Endometrial microvascular endothelial cells (primary cell): ENCODE measurements around the gene CHRNB1. TPM values are rescaled to one million over a fixed set of nuclear protein-coding genes. Genes with fewer than 3 reads are reported as not detected.
"Not testable (repeated sequence)": the region's sequence is repeated elsewhere in the genome, so short reads cannot be mapped to it uniquely, and the experiment has no call there.

Experiments
- in situ Hi-C: cut with HindIII; loops from 2 replicates; pipeline ENCODE4 v1.10.0; 2017; ENCODE audit warnings: low sequenced_read_pairs, low pct_unique_long_range_greater_than_20kb; ENCODE audit errors: inconsistent ontology term
- total RNA-seq: library from RNA; depleted of rRNA; stranded (reverse); fragments of >200 nt; gene quantifications from one replicate; pipeline ENCODE4 v1.2.3, GENCODE V29; 2015; ENCODE audit errors: inconsistent ontology term

CHRNB1 gene
- total RNA-seq, 1 donor from 2014 or later, result 14.1 TPM

DNA sequence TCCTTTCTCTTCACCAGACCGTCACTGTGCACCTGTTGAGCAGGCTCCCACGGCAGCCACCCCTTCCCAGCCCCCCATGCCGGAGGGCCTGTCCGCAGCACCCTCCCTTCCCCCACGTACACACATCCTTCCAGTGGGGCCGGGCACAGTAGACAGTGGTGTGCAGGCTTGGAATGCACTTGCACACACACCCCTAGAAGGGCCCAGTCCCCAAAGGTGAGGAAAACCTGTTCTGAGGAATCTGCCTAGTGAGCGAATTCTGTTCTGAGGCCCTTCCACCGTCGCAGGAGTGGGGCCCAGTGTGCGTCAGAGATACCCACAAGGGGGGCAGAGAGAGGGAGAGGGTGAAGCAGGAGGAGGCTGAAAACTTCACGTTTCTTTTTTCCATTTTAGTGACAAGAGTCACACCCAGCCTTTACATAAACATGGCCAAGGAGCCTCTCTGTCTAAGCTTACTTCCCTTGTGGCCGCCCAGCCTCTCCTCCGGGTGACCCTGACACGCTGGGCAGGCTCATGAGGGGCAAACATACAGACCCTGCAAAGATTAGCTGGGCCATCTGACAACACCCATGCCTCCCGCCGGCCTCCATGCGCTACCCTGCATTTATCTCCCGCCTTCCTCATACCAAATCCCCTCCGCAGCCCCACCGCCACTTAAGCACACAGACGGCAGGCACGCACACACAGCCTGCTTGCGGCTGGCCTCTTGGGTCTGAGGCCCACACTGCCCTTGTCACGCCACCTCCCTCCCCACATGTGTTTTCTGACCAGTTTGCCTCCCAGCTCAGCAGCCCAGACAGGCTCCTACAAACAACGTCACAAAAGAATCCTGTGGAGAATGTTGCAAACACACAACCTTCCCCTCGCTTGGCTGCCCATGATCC is 32.8 kb downstream of the CHRNB1 start:
- in situ Hi-C loops, result no loop called here

DNA sequence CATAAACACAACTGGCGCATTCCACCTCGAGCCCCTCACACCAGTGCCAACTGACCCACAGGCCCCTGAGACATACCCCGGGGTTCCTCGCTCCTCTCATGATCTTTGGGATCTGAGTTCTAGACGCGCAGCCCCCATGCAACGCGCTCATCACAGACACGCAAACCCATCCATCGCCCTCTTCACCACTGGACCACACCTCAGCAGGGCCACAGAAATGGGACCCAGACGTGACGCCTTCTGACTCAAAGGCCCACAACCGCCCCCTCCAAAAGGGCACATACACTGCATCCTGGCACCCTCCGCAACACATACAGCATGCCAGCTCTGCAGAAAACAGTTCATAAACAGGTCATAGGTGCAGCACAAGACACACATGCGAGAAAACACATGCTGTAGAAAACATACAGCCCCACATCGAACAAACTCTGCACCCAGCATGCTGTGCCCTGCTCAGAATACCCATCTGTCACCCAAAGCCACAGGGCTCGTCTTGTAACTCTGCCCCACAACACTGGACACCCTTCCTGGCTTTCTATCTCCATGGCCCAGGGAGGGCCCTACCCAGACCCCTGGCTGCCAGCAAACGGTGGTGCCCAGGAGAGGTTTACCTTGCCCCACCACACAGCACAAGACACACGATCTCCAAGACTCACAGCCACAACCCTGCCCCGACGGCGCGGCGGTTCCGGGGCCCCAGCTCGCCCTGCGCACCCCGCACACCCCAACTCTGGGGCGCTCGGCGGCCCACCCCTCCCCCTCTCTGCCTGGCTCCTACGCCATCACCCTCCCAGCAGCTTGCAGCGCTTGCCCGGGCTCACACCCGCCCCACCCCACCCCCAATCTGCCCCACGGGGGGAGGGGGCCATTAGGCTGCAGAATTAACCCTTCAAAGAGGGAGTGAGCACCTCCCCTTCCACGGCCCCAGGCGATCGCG is 33.7 kb downstream of the CHRNB1 start:
- in situ Hi-C loops, result no loop called here

DNA sequence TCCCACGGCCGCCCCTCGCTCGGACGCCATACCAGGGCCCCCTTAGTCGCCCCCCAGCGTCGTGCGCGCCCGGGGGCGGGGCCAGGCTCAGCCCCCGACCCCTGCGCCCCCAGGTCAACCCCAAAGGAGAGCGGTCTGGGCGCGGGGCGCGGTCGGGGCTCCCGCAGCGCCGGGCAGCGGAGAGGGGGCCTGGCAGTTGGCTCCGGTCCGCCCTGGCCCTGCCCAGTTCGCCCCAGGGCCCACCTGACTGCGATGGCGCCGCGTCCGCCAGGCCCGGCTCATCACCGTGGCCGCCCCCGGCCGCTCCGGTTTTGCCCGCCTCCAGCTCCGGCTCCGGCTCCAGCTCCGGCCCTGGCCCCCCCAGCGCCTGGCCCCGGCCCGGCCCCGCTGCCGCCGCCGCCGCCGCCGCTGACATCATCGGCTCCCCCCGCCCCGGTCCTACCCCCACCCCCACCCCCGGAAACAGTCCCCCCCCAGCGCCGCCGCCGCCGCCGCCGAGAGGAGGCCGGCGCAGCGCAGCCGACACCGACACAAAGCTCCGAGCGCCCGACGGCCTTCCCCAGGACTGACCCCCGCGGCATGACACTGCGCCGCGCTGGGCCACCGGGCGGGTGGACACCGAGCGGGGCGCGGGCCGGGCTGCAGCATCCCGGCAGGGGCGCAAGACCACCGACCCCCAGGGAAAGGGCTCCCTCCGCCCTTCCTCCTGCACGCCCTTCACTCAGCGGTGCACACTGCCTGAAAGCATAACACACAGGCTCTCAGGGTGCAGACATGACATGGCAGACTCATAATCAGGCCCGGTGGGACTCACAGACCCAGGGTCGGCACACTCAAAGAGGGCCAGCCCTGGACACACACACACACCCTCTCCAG is 34.6 kb downstream of the CHRNB1 start, which contains the start of gene ZBTB4:
Gene ZBTB4 (minus strand): TSS at position 419 of the 876 bp plus-strand sequence. CDS start 12,830 bp downstream, outside the sequence.
- in situ Hi-C loops, result no loop called here

DNA sequence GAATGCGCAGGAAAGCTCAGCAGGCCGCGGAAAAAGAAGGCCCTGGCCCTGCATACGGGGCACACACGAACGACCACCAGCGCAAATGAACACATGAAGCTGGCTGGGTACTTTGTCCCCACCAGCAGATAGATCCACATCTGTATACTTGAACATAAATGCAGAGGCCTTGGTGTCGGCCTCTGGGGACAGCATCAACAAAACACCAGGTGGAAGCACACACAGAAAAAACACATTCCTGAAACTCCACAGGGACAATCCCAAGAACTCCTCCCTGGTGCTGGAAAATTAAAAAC is 35.2 kb downstream of the CHRNB1 start:
- in situ Hi-C loops, result no loop called here

DNA sequence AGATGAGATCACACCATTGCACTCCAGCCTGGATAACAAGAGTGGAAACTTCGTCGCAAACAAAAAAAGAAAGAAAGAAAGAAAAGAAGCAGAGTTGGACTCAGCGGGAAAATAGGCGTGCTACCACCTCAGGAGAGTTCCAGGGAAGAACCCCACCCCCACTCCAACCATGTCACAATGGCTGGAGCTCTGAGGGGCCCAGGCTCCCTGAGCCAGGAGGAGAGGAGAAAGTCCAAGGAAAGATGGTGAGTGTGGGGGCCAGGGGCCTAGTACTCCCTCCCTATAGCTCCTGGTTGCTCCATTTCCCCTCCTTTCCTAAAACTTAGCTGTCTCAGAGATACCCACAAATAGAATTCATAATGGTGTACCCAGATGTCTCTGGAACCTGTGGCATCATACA is 36.4 kb downstream of the CHRNB1 start, which contains the start of gene SLC35G6:
Gene SLC35G6 (plus strand): TSS at position 172 of the 400 bp plus-strand sequence. CDS start 71 bp downstream, at position 243.
- in situ Hi-C loops, result not testable (repeated sequence)

DNA sequence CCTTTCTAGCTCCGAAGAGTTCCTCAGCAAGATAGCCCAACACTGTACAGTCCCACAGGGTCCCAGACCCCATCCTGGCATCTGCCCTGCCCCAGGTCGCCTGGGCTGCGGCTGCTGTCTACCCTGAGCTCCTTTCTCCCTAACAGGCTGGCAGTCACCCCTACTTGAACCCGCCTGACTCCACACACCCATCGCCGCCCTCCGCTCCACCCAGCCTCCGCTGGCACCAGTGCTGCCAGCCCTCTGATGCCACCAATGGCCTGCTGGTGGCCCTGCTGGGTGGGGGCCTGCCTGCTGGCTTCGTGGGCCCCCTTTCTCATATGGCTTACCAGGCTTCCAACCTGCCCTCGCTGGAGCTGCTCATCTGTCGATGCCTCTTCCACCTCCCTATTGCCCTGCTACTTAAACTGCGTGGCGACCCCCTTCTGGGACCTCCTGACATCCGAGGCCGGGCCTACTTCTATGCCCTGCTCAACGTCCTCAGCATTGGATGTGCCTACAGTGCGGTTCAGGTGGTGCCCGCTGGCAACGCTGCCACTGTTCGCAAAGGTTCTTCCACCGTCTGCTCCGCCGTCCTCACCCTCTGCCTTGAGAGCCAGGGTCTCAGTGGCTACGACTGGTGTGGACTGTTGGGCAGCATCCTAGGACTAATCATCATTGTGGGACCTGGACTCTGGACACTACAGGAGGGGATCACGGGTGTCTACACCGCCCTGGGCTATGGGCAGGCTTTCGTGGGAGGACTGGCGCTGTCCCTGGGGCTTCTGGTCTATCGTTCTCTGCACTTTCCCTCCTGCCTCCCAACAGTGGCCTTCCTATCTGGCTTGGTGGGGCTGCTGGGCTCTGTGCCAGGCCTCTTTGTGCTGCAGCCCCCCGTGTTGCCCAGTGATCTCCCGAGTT is 37.2 kb downstream of the CHRNB1 start:
- in situ Hi-C loops, result not testable (repeated sequence)

DNA sequence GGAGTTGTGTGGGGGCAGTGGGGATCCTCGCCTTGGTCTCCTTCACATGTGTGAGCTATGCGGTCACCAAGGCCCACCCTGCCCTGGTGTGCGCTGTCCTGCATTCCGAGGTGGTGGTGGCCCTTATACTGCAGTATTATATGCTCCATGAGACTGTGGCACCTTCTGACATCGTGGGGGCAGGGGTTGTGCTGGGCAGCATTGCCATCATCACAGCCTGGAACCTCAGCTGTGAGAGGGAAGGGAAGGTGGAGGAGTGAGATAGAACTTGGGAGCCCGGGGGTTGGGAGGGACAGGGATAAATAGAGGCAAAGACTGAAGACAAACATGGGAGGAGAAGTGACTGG is 37.9 kb downstream of the CHRNB1 start:
- in situ Hi-C loops, result not testable (repeated sequence)

DNA sequence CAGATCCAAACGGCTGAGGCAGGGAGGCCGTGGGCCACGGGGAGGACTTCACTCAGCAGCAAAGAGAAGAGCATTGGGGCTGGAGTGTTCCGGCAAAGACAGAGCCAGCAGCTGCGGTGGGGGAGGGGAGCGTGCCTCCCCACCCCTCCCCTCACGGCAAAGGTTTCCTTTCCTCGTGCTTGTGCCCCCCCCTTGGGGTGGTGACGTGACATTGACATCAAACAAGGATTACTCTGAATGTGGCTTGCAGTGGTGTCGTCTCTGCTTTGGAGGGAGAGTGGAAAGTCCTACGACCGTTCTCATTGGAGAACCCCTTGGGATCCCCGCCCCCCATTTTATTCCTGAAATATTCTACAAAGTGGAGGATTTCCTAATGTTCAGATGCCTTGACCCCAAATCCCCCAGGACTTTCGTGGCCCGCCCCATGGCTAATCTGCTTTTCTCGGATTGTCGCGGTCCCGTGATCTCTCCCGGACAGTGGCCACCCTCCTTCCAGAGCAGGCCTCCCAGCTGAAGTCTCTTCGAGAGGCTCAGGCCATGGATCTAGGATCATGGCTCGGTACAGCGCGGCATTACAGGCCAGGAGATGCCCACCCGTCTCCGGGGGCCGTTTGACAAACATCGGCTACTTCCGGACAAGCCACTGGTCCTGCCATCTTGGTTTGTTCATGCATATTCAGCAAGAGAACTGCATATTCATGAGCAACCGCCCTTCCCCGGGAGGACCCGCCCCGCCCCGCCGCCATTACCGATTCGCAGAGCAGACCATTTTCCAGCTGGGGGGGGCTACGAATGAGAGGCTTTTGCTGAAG is 38.6 kb downstream of the CHRNB1 start:
- in situ Hi-C loops, result no loop called here

DNA sequence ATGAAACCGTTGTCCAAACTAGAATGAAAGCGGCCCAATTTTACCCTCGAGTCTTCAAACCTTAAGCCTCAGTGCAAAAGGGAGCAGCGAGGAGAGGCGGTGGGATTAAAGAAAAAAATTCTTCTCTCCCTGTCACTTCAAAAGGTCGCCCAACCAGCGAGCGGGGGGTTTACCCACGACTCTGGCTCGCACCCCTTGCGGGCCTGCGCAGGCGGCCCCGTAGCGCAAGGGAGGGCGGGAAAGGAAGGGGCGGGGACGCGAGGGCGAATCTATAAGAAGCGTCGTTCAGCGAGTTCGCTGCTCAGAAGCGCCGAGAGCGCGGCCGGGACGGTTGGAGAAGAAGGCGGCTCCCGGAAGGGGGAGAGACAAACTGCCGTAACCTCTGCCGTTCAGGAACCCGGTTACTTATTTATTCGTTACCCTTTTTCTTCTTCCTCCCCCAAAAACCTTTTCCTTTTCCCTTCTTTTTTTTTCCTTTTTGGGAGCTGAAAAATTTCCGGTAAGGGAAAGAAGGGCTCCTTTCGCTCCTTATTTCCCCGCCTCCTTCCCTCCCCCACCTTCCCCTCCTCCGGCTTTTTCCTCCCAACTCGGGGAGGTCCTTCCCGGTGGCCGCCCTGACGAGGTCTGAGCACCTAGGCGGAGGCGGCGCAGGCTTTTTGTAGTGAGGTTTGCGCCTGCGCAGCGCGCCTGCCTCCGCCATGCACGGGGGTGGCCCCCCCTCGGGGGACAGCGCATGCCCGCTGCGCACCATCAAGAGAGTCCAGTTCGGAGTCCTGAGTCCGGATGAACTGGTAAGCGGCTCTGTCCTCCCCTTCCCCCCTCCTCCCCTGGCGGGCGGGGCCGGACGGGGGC is 39.4 kb downstream of the CHRNB1 start, which contains the start of gene POLR2A:
Gene POLR2A (plus strand): TSS at position 300 of the 852 bp plus-strand sequence.
- in situ Hi-C loops, result no loop called here

DNA sequence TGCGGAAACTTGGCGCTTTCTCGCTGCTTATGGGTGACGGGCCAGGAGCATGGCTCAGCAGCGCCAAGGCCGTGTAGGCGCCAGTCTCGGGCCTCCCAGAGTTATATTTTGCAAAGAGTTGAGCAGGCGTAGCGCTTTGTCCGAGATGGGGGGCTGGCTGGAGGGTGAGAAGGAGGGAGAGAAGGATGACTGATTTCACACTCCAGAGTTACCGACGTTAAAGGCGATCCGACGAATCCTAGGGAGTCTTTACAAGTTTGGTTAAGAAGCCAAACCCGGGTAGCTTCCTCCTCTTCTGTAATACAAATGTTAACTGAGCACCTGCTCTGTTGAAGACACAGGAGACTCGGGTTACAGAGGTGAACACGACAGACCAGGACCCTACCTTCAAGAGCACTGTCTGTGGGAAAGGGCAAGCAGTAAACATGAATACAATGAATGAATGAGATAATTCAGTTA is 40.1 kb downstream of the CHRNB1 start:
- in situ Hi-C loops, result no loop called here

DNA sequence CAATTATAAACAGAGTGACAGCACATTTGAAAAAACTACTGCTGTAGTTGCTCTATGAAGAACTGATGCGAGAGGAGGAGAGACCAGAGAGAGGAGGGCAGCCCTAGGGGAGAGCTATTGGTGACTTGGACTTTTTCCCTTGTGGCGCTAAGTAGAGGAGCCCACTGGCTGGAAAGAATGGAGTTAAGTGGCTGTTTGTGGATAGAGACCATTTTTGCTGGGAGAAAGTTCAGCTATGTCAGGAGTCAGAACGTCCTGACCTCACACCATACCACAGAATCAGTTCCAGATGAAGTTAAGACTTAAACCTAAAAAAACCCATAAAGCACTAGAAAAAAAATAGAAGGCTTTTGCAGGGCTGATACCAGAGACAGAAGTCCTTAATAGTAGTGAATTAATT is 41.3 kb downstream of the CHRNB1 start:
- in situ Hi-C loops, result no loop called here

DNA sequence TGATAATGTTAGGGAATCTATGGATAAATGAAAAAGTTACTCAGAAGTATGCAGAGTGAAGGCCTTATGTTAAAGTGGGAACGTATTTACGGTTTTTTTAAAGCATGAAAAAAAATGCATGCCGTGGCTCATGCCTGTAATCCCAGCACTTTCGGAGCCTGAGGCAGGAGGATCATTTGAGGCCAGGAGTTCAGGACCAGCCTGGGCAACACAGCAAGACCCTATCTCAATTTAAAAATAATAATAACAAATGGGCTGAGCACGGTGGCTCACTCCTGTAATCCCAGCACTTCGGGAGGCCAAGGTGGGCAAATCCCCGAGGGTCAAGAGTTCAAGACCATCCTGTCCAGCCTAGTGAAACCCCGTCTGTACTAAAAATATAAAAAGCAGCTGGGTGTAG is 45.3 kb downstream of the CHRNB1 start:
- in situ Hi-C loops, result no loop called here

DNA sequence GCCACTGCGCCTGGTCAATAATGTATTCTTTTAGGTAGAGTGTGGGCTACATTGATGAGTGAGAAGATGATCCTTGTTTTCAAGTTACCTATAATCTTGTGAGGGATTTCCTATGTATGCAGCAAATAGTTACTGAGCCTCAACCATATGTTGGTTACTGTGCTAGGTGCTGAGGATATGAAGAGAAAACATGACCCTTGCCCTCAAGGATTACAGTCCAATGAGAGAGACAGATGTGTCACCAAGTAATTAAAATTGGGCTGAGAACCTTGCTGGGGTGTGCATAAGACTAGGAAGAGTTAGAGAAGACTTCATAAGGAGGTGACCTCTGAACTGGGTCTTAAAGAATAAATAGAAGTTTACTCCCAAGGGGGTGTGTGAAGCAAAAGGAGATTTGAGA is 46.7 kb downstream of the CHRNB1 start:
- in situ Hi-C loops, result no loop called here

DNA sequence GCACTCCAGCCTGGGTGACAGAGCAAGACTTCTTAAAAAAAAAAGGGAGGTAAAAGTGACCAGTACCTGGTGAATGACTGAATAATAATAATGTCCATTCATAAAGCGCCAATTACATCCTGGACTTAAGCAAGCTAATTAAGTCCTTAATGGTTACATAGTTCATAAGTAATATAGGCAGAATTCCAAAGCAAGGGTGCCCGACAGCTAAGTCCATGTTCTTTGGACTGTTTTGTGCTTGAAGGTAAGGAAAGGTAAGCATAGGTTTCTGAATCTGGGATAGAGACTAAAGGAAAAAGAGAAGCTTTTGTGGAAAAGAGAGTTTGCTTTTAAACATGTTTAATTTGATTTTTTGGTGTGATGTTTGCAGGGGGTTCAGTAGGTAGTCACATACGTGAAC is 49.1 kb downstream of the CHRNB1 start:
- in situ Hi-C loops, result no loop called here

DNA sequence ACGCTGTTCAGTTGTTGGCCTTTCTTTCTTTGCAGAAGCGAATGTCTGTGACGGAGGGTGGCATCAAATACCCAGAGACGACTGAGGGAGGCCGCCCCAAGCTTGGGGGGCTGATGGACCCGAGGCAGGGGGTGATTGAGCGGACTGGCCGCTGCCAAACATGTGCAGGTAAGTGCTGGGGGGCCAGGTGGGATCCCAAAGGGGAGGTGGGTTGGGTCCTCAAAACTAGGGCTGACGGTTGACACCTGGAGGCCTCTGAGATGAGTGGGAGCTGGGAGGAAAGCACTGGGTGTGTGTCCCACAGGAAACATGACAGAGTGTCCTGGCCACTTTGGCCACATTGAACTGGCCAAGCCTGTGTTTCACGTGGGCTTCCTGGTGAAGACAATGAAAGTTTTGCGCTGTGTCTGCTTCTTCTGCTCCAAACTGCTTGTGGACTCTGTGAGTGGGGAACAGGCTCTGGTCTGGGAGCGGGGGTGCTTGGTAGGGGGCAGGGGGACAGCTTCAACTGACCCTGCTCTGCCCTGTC is 51.1 kb downstream of the CHRNB1 start:
- in situ Hi-C loops, result no loop called here
